ELR (cell line): ENCODE results near the gene KRTAP9-8.
"Not testable (repeated sequence)": the region's sequence is repeated elsewhere in the genome, so short reads cannot be mapped to it uniquely, and the experiment has no call there.

Experiments
- DNase-seq: peaks from one replicate; pipeline ENCODE4 v3.0.0-alpha.2; 2015; ENCODE audit warnings: low read depth

Gene KRTAP9-8, protein sequence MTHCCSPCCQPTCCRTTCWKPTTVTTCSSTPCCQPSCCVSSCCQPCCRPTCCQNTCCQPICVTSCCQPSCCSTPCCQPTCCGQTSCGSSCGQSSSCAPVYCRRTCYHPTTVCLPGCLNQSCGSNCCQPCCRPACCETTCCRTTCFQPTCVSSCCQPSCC

DNA sequence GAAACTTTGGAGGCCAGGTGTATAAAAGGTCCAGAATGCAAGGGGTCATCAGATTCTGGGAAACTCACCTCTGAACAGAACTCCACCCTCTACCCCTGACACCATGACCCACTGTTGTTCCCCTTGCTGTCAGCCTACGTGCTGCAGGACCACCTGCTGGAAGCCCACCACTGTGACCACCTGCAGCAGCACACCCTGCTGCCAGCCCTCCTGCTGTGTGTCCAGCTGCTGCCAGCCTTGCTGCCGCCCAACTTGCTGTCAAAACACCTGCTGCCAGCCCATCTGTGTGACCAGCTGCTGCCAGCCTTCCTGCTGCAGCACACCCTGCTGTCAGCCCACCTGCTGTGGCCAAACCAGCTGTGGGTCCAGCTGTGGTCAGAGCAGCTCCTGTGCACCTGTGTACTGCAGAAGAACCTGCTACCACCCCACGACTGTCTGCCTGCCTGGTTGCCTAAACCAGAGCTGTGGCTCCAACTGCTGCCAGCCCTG lies at the start of gene KRTAP9-8:
TSS of gene KRTAP9-8 (plus strand) at position 51 of the 489 bp plus-strand sequence. CDS start at position 104, 53 bp downstream.
- DNase-seq: not testable (repeated sequence)

DNA sequence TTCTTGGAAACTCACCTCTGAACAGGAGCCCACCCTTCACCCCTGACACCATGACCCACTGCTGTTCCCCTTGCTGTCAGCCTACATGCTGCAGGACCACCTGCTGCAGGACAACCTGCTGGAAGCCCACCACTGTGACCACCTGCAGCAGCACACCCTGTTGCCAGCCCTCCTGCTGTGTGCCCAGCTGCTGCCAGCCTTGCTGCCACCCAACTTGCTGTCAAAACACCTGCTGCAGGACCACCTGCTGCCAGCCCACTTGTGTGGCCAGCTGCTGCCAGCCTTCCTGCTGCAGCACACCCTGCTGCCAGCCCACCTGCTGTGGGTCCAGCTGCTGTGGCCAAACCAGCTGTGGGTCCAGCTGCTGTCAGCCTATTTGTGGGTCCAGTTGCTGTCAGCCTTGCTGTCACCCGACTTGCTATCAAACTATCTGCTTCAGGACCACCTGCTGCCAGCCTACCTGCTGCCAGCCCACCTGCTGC lies 47.9 kb upstream of the KRTAP9-8 start, which contains the start of gene KRTAP9-1:
TSS of gene KRTAP9-1 (plus strand) at position 51 of the 482 bp plus-strand sequence. CDS start at position 51, 0 bp downstream.
- not testable (repeated sequence) for DNase-seq

DNA sequence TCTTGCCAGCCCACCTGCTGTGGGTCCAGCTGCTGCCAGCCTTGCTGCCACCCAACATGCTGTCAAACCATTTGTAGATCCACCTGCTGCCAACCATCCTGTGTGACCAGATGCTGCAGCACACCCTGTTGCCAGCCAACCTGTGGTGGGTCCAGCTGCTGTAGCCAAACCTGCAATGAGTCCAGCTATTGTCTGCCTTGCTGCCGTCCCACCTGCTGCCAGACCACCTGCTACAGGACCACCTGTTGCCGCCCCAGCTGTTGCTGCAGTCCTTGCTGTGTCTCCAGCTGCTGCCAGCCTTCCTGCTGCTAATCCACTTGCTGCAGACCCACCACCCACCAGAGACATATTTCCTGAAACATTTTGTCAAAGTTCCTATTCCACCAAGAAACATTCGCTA lies 47.5 kb upstream of the KRTAP9-8 start:
- DNase-seq: no peak

DNA sequence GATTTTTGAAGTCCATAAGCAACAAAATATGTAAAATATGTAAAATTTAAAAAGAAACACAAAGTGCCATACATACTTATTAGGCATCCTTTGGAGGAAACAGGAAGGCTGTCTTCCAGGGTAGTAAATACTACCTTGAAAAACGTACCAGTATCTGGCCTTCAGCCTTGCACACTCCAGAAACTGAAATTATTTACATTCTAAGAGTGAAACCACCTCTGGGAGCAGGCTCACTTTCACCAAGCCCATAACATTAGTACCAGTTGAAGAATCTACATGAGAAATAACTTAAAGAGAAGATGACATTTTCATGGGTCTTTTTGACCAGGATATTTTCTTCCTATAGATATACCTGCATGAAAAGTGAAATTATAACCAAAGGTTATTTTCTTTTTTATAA lies 41.7 kb upstream of the KRTAP9-8 start:
- no peak for DNase-seq

DNA sequence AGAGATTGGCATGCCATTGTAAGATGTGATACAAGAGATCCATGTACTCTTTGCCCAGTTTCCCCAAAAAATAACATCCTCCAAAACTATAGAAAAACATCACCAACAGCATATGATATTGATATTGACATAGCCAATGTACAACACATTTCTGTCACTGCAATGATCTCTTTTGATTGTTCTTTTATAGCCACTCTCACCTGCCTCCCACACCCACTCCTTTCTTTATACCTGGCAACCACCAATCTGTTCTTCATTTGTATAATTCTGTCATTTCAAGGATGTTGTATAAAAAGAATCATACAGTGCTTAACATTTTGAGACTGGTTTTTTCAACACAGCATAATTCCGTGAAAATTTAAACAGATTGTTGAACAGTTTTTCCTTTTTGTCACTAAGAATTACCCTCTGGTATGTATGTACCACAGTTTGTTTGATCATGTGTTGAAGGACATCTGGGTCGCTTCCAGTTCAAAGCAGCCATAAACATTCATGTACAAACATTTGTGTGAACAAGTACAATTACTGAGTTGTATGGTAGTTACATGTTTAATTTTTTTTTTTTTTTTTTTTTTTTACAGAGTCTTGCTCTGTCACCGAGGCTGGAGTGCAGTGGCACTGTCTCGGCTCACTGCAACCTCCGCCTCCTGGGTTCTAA lies 38.2 kb upstream of the KRTAP9-8 start:
- no peak for DNase-seq

DNA sequence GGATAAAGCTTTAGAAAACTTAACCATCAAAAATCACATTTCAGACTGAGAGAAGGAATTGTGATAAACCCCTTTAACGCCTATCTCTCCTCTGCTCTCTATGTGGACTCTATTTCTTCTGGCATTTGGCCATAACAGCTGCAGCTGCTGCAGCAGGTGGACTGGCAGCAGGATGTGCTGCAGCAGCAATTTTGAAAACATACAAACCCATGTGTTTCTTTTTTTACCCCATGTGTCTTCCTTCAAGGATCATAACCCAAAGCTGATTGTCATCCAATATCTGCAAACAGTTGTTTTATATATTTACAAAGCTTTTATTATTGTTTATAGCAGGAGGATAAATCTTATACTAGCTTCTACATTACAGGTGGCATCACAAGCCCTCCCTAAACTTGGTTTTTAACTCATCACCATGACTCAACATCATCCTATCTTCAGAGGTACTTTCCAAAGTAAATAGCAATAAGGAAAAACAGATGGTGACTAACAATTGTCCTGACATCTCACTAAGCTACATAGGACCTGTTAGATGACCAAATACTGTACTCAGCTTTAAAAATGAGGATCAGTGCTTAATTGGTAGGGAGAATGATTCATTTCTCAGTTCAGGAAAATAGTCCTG lies 25.8 kb upstream of the KRTAP9-8 start:
- DNase-seq: peak; percentile 58

DNA sequence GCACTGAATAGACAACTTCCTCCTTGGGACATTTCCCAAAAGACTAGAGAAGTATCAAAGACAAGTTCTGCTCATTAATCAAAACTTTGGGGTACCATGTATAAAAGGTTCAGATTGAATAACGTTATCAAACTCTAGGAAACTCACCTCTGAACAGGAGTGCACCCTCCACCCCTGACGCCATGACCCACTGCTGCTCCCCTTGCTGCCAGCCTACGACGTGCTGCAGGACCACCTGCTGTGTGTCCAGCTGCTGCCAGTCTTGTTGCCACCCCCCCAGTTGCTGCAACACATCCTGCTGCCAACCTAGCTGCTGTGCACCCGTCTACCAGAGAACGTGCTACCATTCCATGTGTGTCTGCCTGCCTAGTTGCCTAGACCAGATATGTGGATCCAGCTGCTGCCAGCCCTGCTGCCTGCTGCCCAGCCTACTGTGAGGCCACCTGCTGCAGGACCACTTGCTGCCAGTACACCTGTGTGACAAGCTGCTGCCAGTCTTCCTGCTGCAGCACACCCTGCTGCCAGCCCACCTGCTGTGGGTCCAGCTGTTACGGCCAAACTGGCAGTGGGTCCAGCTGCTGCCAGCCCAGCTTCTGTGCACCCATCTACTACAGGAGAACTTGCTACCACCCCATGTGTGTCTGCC lies 25.2 kb upstream of the KRTAP9-8 start:
- DNase-seq: no peak

DNA sequence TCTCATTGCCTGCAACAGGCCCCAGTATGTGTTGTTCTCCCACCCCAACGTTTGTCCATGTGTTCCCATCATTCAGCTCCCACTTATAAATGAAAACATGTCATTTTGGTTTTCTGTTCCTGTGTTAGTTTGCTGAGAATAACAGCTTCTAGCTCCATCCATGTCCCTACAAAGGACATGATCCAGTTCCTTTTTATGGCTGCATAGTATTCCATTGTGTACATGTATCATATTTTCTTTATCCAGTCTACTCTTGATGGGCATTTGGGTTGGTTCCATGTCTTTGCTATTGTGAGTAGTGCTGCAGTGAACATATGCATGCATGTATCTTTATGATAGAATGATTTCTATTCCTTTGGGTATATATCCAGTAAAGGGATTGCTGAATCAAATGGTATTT lies 22.1 kb upstream of the KRTAP9-8 start:
- DNase-seq: no peak

DNA sequence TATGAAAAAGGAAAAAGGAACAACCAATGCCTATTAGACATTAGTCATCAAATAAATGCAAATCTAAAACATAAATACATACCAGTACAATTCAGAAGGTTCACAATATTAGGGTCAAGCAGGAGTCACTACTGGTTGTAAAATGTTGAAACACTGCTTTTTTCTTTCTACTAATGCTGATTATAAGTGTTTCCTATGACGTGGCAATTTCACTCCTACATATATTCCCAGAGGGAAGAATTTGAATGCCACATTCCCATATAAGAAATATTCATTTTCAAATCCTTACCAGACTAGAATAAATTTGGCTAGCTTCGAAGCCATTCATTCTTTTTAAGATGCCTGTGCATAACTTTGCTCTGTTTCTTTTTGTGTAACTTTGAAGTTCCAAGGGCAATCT lies 14.0 kb upstream of the KRTAP9-8 start:
- DNase-seq: no peak

DNA sequence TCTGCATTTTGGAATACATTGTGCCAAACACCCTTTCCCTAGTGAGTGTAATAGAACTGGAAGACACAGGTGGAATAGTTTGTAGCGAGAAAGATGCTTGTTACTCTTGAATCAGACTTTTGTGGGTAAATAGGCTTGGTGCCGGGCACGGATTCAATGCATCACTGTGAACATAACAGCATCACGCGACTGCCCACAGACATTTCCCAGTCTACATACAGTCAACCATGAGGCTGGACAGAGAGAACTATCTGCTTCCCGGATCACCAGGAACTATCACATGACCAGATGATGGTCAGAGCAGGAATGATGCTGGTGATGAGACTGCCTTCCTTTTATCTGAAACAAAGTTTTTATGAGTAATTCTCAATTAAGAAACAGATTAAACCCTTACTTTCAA lies 11.7 kb upstream of the KRTAP9-8 start:
- DNase-seq: no peak

DNA sequence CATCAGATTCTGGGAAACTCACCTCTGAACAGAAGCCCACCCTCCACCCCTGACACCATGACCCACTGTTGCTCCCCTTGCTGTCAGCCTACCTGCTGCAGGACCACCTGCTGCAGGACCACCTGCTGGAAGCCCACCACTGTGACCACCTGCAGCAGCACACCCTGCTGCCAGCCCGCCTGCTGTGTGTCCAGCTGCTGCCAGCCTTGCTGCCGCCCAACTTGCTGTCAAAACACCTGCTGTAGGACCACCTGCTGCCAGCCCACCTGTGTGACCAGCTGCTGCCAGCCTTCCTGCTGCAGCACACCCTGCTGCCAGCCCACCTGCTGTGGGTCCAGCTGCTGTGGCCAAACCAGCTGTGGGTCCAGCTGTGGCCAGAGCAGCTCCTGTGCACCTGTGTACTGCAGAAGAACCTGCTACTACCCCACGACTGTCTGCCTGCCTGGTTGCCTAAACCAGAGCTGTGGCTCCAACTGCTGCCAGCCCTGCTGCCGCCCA lies 11.2 kb upstream of the KRTAP9-8 start, which contains the start of gene KRTAP9-2:
TSS of gene KRTAP9-2 (plus strand) at position 51 of the 498 bp plus-strand sequence. CDS start at position 58, 7 bp downstream.
- not testable (repeated sequence) for DNase-seq

DNA sequence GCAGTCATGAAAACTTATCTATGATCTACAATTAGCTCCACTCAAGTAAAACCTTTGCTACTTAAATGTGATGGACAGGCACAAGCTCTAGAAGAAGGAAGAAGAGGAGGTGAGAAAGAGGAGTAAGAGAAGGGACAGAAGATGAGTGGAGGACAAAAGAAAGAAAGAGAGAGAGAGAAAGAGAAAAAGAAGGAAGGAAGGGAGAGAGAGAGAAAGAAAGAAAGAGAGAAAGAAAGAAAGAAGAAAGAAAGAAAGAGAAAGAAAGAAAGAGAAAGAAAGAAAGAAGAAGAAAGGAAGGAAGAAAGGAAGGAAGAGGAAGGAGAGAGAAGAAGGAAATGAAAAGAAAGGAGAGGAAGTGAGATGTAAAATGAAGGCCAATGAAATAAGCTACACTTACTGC lies 7.7 kb upstream of the KRTAP9-8 start:
- no peak for DNase-seq

DNA sequence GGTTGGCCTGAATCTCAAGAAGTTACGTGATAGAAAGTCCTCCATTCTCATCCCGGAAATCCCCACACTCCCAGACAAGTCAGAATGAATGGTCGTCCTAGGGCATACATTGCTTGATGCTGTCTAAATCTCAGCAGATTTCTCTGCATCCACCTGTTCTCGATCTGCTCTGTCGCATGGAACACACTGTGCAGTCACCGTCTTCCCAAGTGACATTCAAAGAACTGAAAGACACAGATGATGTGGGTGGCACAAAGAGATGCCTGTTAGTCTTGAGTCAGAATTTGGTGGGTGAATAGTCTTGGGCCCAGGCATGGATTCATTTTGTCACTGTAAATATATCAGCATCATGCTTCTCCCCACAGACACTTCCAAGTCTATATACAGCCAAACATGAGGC lies 6.1 kb upstream of the KRTAP9-8 start:
- no peak for DNase-seq

DNA sequence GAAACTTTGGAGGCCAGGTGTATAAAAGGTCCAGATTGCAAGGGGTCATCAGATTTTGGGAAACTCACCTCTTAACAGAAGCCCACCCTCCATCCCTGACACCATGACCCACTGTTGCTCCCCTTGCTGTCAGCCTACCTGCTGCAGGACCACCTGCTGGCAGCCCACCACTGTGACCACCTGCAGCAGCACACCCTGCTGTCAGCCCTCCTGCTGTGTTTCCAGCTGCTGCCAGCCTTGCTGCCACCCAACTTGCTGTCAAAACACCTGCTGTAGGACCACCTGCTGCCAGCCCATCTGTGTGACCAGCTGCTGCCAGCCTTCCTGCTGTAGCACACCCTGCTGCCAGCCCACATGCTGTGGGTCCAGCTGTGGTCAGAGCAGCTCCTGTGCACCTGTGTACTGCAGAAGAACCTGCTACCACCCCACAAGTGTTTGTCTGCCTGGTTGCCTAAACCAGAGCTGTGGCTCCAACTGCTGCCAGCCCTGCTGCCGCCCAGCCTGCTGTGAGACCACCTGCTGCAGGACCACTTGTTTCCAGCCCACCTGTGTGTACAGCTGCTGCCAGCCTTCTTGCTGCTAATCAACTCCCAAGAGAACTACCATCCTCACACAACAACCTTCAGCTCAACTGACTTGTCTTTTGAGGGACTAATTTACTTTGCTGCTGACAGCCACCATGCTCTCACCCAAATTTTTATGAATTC lies 5.2 kb upstream of the KRTAP9-8 start, which contains the start of gene KRTAP9-3:
TSS of gene KRTAP9-3 (plus strand) at position 51 of the 707 bp plus-strand sequence. CDS start at position 104, 53 bp downstream.
- DNase-seq: not testable (repeated sequence)

DNA sequence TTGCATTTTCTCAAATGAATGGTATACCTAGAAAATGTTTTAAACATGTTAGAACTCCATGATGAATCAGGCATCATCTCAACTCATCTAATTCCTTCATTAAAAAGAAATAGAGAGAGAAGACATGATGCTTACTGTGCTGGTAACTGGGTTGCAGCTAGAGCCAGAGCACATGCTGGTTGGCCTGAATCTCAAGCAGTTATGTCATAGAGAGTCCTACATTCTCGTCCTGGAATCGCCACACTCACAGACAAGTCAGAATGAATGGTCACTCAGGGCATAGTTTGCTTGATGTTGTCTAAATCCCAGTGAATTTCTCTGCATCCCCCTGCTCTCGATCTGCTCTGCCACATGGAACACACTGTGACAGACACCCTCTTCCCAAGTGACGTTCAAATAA lies 683 bp upstream of the KRTAP9-8 start:
- DNase-seq: not testable (repeated sequence)

DNA sequence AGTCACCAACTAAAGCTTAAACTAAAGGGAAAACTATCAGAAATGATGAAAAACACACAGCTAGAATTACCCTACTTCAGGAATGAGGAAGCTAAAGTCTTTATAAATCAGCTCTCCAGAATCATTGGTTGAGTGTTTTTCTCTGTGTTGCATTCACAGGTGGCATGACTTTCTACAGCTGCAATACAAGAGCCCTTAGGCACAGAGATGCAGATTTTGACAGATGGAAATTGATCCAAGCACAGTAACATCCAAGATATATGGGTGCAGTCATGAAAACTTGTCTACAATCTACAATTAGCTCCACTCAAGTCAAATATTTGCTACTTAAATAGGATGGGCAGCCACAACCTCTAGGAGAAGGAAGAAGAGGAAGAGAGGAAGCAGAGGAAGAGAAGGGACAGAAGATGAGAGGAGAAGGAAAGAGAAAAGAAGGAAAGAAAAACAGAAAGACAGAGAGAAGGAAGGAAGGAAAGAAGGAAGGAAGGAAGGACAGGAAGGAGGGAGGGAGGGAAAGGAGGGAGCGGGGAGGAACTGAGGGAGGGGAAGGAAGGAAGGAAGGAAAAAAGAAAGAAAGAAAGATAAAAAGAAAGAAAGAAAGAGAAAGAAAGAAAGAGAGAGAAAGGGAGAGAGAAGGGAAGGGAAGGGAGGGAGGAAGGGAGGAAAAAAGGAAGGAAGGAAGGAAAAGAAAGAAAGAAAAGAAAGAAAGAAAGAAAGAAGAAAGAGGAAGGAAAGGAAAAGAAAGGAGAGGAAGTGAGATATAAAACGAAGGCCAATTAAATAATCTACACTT lies 9.4 kb downstream of the KRTAP9-8 start:
- not testable (repeated sequence) for DNase-seq

DNA sequence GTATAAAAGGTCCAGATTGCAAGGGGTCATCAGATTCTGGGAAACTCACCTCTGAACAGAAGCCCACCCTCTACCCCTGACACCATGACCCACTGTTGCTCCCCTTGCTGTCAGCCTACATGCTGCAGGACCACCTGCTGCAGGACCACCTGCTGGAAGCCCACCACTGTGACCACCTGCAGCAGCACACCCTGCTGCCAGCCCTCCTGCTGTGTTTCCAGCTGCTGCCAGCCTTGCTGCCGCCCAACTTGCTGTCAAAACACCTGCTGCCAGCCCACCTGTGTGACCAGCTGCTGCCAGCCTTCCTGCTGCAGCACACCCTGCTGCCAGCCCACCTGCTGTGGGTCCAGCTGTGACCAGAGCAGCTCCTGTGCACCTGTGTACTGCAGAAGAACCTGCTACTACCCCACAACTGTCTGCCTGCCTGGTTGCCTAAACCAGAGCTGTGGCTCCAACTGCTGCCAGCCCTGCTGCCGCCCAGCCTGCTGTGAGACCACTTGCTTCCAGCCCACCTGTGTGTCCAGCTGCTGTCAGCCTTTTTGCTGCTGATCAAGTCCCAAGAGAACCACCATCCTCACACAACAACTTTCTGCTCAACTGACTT lies 11.9 kb downstream of the KRTAP9-8 start, which contains the start of gene KRTAP9-4:
TSS of gene KRTAP9-4 (plus strand) at position 51 of the 604 bp plus-strand sequence. CDS start at position 85, 34 bp downstream.
- DNase-seq: not testable (repeated sequence)

DNA sequence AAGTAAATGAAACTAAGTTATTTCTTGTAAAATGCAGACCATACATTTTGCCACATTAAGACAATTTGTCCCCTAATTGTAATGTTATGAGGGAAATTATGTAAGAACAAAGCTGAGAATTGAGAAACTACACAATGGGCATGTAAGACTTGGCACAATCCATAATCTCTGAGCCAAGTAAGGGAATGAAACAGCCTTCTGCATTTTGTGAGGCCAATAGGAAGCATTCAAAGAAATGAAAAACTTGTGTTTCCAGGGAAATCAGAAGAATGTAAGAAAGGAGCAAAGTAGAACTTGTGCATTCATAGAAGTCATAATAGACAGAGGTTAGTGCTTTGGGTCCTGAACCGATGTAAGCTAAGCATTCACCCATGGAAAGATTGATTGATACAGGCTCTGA lies 13.5 kb downstream of the KRTAP9-8 start:
- DNase-seq: no peak

DNA sequence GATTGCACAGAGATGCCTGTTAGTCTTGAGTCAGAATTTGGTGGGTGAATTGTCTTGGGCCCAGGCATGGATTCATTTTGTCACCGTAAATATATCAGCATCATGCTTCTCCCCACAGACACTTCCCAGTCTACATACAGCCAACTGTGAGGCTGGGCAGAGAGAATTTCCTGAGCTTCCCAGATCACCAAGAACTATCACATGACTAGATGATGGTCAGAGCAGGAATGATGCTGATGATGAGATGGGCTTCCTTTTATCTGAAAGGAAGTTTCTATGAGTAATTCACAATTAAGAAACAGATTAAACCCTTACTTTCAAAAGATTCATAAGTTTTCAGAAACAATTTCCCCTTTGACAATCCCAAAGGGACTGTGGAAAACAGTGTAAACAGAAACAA lies 17.1 kb downstream of the KRTAP9-8 start:
- peak; percentile 14 for DNase-seq
